Astrocyte (in vitro differentiated cells and primary cell): ENCODE measurements around the gene TSPEAR. TPM values are rescaled to one million over a fixed set of nuclear protein-coding genes. Genes with fewer than 3 reads are reported as not detected.
"Not testable (repeated sequence)": the region's sequence is repeated elsewhere in the genome, so short reads cannot be mapped to it uniquely, and the experiment has no call there.

Source experiments
- DNase-seq: peaks from one replicate; pipeline ENCODE4 v3.0.0-alpha.2; 2010; ENCODE audit warnings: low read depth
- FAIRE-seq: peaks from 2 replicates; lab custom pipeline; 2011; peaks lifted over from hg19 to GRCh38; lab: Jason Lieb, UNC
- H2AFZ ChIP-seq: 2 replicates; pipeline ENCODE4 v1.6.0; 2012; ENCODE audit warnings: low read depth, low read length, inconsistent platforms
- H3K27ac ChIP-seq: 2 replicates; pipeline ENCODE4 v1.5.1; 2011; ENCODE audit warnings: low read depth, low read length, inconsistent platforms
- H3K27me3 ChIP-seq: 2 replicates; pipeline ENCODE4 v1.6.0; 2011; ENCODE audit warnings: low read length, inconsistent platforms; ENCODE audit not compliant: insufficient read depth
- H3K36me3 ChIP-seq: 2 replicates; pipeline ENCODE4 v1.5.1; 2011; ENCODE audit warnings: low read length, inconsistent platforms; ENCODE audit not compliant: insufficient read depth
- H3K4me1 ChIP-seq: 2 replicates; pipeline ENCODE4 v1.5.1; 2011; ENCODE audit warnings: low read length, inconsistent platforms; ENCODE audit not compliant: insufficient read depth
- H3K4me2 ChIP-seq: 2 replicates; pipeline ENCODE4 v1.6.0; 2012; ENCODE audit warnings: low read length, inconsistent platforms
- H3K4me3 ChIP-seq: 2 replicates; pipeline ENCODE4 v1.5.1; 2011; ENCODE audit warnings: low read depth, mild to moderate bottlenecking, low read length, inconsistent platforms; ENCODE audit not compliant: insufficient read depth
- H3K79me2 ChIP-seq: 2 replicates; pipeline ENCODE4 v1.6.0; 2012; ENCODE audit warnings: mild to moderate bottlenecking, low read length, inconsistent platforms; ENCODE audit not compliant: insufficient read depth
- H3K9ac ChIP-seq: 2 replicates; pipeline ENCODE4 v1.6.0; 2012; ENCODE audit warnings: mild to moderate bottlenecking, low read length, inconsistent platforms
- H3K9me3 ChIP-seq: 2 replicates; pipeline ENCODE4 v1.5.1; 2012; ENCODE audit warnings: low read depth, mild to moderate bottlenecking, low read length, inconsistent platforms; ENCODE audit not compliant: insufficient read depth
- H4K20me1 ChIP-seq: 2 replicates; pipeline ENCODE4 v1.6.0; 2012; ENCODE audit warnings: low read length, inconsistent platforms; ENCODE audit not compliant: insufficient read depth
- H3K27ac Mint-ChIP-seq: one replicate; pipeline ENCODE4 v1.8.0; 2021; ENCODE audit warnings: mild to moderate bottlenecking, mixed read lengths; ENCODE audit not compliant: unreplicated experiment
- H3K27me3 Mint-ChIP-seq: one replicate; pipeline ENCODE4 v1.8.0; 2021; ENCODE audit warnings: low read depth, mixed read lengths; ENCODE audit not compliant: unreplicated experiment
- H3K36me3 Mint-ChIP-seq: one replicate; pipeline ENCODE4 v1.8.0; 2021; ENCODE audit warnings: low read depth, mixed read lengths; ENCODE audit not compliant: unreplicated experiment
- H3K4me1 Mint-ChIP-seq: one replicate; pipeline ENCODE4 v1.8.0; 2021; ENCODE audit warnings: low read depth, mixed read lengths; ENCODE audit not compliant: unreplicated experiment
- H3K4me3 Mint-ChIP-seq: one replicate; pipeline ENCODE4 v1.8.0; 2021; ENCODE audit warnings: mild to moderate bottlenecking, moderate library complexity, mixed read lengths; ENCODE audit not compliant: unreplicated experiment
- H3K9me3 Mint-ChIP-seq: one replicate; pipeline ENCODE4 v1.8.0; 2021; ENCODE audit warnings: mild to moderate bottlenecking, mixed read lengths; ENCODE audit not compliant: unreplicated experiment
- EZH2 ChIP-seq: IDR thresholded peaks from 2 replicates; pipeline ENCODE4 v1.6.1; 2012; ENCODE audit warnings: mild to moderate bottlenecking, low read length, inconsistent platforms; ENCODE audit not compliant: insufficient read depth
- total RNA-seq: library from RNA; stranded (reverse); gene quantifications from 2 replicates; pipeline ENCODE4 v1.2.1, GENCODE V29; 2021
- TF ChIP-seq, protein P1 (sequence below): IDR thresholded peaks from 2 replicates; pipeline ENCODE4 v1.5.1; 2011; ENCODE audit warnings: low read depth, mild to moderate bottlenecking, inconsistent platforms, low read length, moderate library complexity; ENCODE audit not compliant: insufficient read depth

TSPEAR gene
- total RNA-seq, 1 donor from 2014 or later: not detected

DNA sequence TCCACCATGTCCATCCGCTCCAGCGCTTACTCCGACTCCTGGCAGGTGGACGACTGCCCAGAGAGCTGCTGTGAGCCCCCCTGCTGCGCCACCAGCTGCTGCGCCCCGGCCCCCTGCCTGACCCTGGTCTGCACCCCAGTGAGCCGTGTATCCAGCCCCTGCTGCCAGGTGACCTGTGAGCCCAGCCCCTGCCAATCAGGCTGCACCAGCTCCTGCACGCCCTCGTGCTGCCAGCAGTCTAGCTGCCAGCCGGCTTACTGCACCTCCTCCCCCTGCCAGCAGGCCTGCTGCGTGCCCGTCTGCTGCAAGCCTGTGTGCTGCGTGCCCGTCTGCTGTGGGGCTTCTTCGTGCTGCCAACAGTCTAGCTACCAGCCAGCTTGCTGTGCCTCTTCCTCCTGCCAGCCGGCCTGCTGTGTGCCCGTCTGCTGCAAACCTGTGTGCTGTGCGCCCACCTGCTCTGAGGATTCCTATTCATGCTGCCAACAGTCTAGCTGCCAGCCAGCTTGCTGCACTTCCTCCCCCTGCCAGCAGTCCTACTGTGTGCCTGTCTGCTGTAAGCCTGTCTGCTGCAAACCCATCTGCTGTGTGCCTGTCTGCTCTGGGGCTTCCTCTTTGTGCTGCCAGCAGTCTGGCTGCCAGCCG lies 84.1 kb downstream of the TSPEAR start:
- H3K27me3 ChIP-seq, H3K27me3 Mint-ChIP-seq, H2AFZ ChIP-seq, H3K4me3 ChIP-seq, H3K4me1 Mint-ChIP-seq, H3K36me3 ChIP-seq, FAIRE-seq, H3K36me3 Mint-ChIP-seq, DNase-seq, H3K4me1 ChIP-seq, H3K27ac Mint-ChIP-seq, H3K9ac ChIP-seq, H3K4me2 ChIP-seq, H3K4me3 Mint-ChIP-seq, H3K27ac ChIP-seq, H3K79me2 ChIP-seq, H4K20me1 ChIP-seq, H3K9me3 ChIP-seq: not testable (repeated sequence)
- H3K9me3 Mint-ChIP-seq: peaks cover 41% of the 10 kb centered on the region

DNA sequence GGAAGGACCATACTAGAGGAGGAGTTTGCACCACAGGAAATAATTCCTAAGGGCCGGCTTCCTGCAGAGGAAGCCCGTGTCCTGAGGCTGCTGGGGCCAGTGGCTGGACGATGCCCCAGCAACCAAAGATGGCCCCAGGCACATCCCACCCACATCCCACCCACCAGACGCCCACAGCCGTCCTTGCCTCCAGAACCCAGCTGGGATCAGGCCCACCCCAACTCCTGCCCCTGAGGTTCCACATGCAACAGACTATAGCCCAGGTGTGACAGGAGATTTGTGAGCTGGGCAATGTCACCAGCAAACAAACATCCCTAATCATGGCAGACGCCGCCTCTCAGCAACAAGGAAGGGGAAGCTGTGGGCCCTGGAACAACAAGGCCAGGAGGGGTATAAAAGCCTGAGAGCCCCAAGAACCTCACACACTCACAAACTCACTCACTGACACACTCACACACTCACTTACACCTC lies 84.7 kb downstream of the TSPEAR start, which contains the start of gene KRTAP10-9:
Gene KRTAP10-9, plus strand, starts transcription at position 421 of the 471 bp plus-strand sequence. CDS start 79 bp downstream, outside the sequence.
- DNase-seq: no peak
- no peak for FAIRE-seq
- H3K4me1 ChIP-seq: no peaks in the 10 kb centered on the region
- H3K27me3 ChIP-seq: no peaks in the 10 kb centered on the region
- Mint-ChIP-seq H3K4me1 (no peaks in the 10 kb centered on the region), H3K27me3 (peaks cover 4% of the 10 kb centered on the region), H3K27ac (no peak within 1 kb of the TSS), H3K36me3 (peaks cover 2% of the 10 kb centered on the region), H3K4me3 (no peak within 1 kb of the TSS), H3K9me3 (peaks cover 38% of the 10 kb centered on the region)
- H3K9me3 ChIP-seq: peaks cover 8% of the 10 kb centered on the region
- no peak for TF ChIP-seq EZH2
- TF ChIP-seq, protein P1, sequence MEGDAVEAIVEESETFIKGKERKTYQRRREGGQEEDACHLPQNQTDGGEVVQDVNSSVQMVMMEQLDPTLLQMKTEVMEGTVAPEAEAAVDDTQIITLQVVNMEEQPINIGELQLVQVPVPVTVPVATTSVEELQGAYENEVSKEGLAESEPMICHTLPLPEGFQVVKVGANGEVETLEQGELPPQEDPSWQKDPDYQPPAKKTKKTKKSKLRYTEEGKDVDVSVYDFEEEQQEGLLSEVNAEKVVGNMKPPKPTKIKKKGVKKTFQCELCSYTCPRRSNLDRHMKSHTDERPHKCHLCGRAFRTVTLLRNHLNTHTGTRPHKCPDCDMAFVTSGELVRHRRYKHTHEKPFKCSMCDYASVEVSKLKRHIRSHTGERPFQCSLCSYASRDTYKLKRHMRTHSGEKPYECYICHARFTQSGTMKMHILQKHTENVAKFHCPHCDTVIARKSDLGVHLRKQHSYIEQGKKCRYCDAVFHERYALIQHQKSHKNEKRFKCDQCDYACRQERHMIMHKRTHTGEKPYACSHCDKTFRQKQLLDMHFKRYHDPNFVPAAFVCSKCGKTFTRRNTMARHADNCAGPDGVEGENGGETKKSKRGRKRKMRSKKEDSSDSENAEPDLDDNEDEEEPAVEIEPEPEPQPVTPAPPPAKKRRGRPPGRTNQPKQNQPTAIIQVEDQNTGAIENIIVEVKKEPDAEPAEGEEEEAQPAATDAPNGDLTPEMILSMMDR: no peak
- no peak within 1 kb of the TSS for H3K4me2 ChIP-seq
- H3K79me2 ChIP-seq: no peaks in the 10 kb centered on the region
- H3K36me3 ChIP-seq: no peaks in the 10 kb centered on the region
- H2AFZ ChIP-seq: no peak within 1 kb of the TSS
- no peaks in the 10 kb centered on the region for H4K20me1 ChIP-seq
- no peak within 1 kb of the TSS for H3K9ac ChIP-seq
- H3K27ac ChIP-seq: no peak within 1 kb of the TSS
- H3K4me3 ChIP-seq: no peak within 1 kb of the TSS

DNA sequence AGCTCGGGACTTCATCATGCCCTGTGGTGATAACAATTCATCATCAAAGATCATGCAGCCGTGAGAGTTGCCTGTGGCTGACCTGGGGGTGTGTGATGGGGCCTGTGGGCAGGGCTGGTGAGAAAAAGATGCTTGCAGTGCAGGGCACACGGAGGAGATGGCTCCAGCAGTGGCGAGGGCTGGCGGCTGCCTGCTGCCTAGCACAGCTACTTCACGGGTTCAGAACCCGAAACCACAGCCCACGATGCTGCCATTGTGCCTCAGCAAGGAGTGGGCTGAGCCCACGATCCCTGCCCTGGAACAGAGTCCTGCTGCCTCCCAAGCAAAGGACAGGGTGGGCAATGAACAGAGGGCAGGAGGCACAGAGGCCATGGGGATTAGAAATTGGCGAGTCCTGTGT lies 85.1 kb downstream of the TSPEAR start:
- FAIRE-seq (no peak), DNase-seq (no peak)
- Mint-ChIP-seq H3K27me3 (peaks cover 4% of the 10 kb centered on the region), H3K4me1 (no peaks in the 10 kb centered on the region), H3K36me3 (peaks cover 2% of the 10 kb centered on the region), H3K9me3 (peaks cover 33% of the 10 kb centered on the region), H3K27ac (no peak overlapping the region), H3K4me3 (no peak overlapping the region)
- no peak overlapping the region for H3K9ac ChIP-seq
- H2AFZ ChIP-seq: no peak overlapping the region
- no peaks in the 10 kb centered on the region for H3K36me3 ChIP-seq
- no peak overlapping the region for H3K27ac ChIP-seq
- TF ChIP-seq, protein P1: no peak
- no peak for TF ChIP-seq EZH2
- no peaks in the 10 kb centered on the region for H4K20me1 ChIP-seq
- no peak overlapping the region for H3K4me3 ChIP-seq
- no peaks in the 10 kb centered on the region for H3K4me1 ChIP-seq
- no peaks in the 10 kb centered on the region for H3K79me2 ChIP-seq
- H3K9me3 ChIP-seq: peaks cover 8% of the 10 kb centered on the region
- H3K4me2 ChIP-seq: no peak overlapping the region
- no peaks in the 10 kb centered on the region for H3K27me3 ChIP-seq
